ENCODE data around the gene CAPS.

GRCh38 chr19:5956728-5957127 is 42.7 kb downstream of the CAPS start:
- TF ChIP-seq CTCF (IDR thresholded peaks at IDR 0.05) (no peak), POLR2A (IDR thresholded peaks at IDR 0.05) (no peak), EP300 (IDR thresholded peaks at IDR 0.05) (no peak)
